Neural cell (in vitro differentiated cells): ENCODE measurements around the gene OR8A1. TPM values are rescaled to one million over a fixed set of nuclear protein-coding genes. Genes with fewer than 3 reads are reported as not detected.

ENCODE experiments used
- H2AFZ ChIP-seq: fragments of 200-600, 300-800 bp; sonication (generic), shearing (Covaris generic); 2 replicates; pipeline ENCODE4 v1.6.0; 2014; ENCODE audit warnings: low read depth, mild to moderate bottlenecking, antibody characterized with exemption, low read length, moderate library complexity
- H3F3A ChIP-seq: fragments of 200-600 bp; shearing (Covaris generic); 2 replicates; pipeline ENCODE4 v1.6.1; 2016; ENCODE audit warnings: mild to moderate bottlenecking, moderate library complexity, mixed read lengths, antibody characterized with exemption, low read length; ENCODE audit not compliant: insufficient read depth, poor library complexity, severe bottlenecking
- H3K27ac ChIP-seq: fragments of 200-600, 300-800 bp; sonication (generic), shearing (Covaris generic); 2 replicates; pipeline ENCODE4 v1.5.1; 2014; ENCODE audit warnings: mild to moderate bottlenecking, low read length, moderate library complexity
- H3K27me3 ChIP-seq: fragments of 300-800, 200-600 bp; sonication (generic), shearing (Covaris generic); 2 replicates; pipeline ENCODE4 v1.6.0; 2014; ENCODE audit warnings: mild to moderate bottlenecking, low read depth, low read length, moderate library complexity; ENCODE audit not compliant: insufficient read depth
- H3K36me3 ChIP-seq: fragments of 300-800, 200-600 bp; sonication (generic), shearing (Covaris generic); 2 replicates; pipeline ENCODE4 v1.5.1; 2014; ENCODE audit warnings: mild to moderate bottlenecking, antibody characterized with exemption, low read length, moderate library complexity; ENCODE audit not compliant: insufficient read depth
- H3K4me2 ChIP-seq: fragments of 300-800, 200-600 bp; sonication (generic), shearing (Covaris generic); 2 replicates; pipeline ENCODE4 v1.6.0; 2014; ENCODE audit warnings: mild to moderate bottlenecking, low read length
- H3K4me3 ChIP-seq: fragments of 300-800, 200-600 bp; sonication (generic), shearing (Covaris generic); 2 replicates; pipeline ENCODE4 v1.5.1; 2014; ENCODE audit warnings: mild to moderate bottlenecking, low read length, moderate library complexity
- H3K79me2 ChIP-seq: fragments of 200-600 bp; shearing (Covaris generic); replicated peaks from 2 replicates; pipeline ENCODE4 v1.6.0; 2014; ENCODE audit warnings: mild to moderate bottlenecking, low read length, moderate library complexity; ENCODE audit not compliant: insufficient read depth
- H3K9ac ChIP-seq: fragments of 300-800, 200-600 bp; sonication (generic), shearing (Covaris generic); 2 replicates; pipeline ENCODE4 v1.6.1; 2016; ENCODE audit warnings: mild to moderate bottlenecking, low read length, mixed read lengths
- H3K9me2 ChIP-seq: fragments of 200-600 bp; shearing (Covaris generic); 2 replicates; pipeline ENCODE4 v1.6.1; 2016; ENCODE audit warnings: mild to moderate bottlenecking, low read length, mixed read lengths; ENCODE audit not compliant: insufficient read depth
- H3K9me3 ChIP-seq: fragments of 200-600, 300-800 bp; sonication (generic), shearing (Covaris generic); 2 replicates; pipeline ENCODE4 v1.6.1; 2016; ENCODE audit warnings: mild to moderate bottlenecking, mixed run types, low read length, moderate library complexity, mixed read lengths
- H4K20me1 ChIP-seq: fragments of 200-600 bp; shearing (Covaris generic); 2 replicates; pipeline ENCODE4 v1.6.1; 2016; ENCODE audit warnings: mild to moderate bottlenecking, mixed run types; ENCODE audit not compliant: insufficient read depth
- EP300 ChIP-seq: fragments of 450-650 bp; conservative IDR thresholded peaks from 2 replicates; pipeline ENCODE4 v1.6.1; 2014; ENCODE audit warnings: antibody characterized with exemption, mild to moderate bottlenecking, moderate library complexity; ENCODE audit not compliant: poor library complexity, severe bottlenecking
- EZH2 ChIP-seq: fragments of 200-600, 300-800 bp; shearing (Covaris generic), sonication (generic); IDR thresholded peaks from 2 replicates; pipeline ENCODE4 v1.6.1; 2014; ENCODE audit warnings: antibody characterized with exemption, low read length, borderline replicate concordance, mild to moderate bottlenecking; ENCODE audit not compliant: insufficient read depth, poor library complexity, severe bottlenecking
- MXI1 ChIP-seq: fragments of 450-650 bp; conservative IDR thresholded peaks from 2 replicates; pipeline ENCODE4 v1.6.1; 2014; ENCODE audit warnings: antibody characterized with exemption, mild to moderate bottlenecking; ENCODE audit not compliant: poor library complexity, severe bottlenecking
- POLR2AphosphoS5 ChIP-seq: IDR thresholded peaks from 2 replicates; pipeline ENCODE4 v1.6.1; 2012
- RAD21 ChIP-seq: fragments of 450-650 bp; conservative IDR thresholded peaks from 2 replicates; pipeline ENCODE4 v1.6.1; 2014; ENCODE audit warnings: antibody characterized with exemption, mild to moderate bottlenecking, moderate library complexity
- REST ChIP-seq: IDR thresholded peaks from 2 replicates; pipeline ENCODE4 v1.6.1; 2012; ENCODE audit warnings: borderline replicate concordance
- SMC3 ChIP-seq: fragments of 450-650 bp; conservative IDR thresholded peaks from 2 replicates; pipeline ENCODE4 v1.6.1; 2014; ENCODE audit warnings: antibody characterized with exemption, mild to moderate bottlenecking, moderate library complexity; ENCODE audit not compliant: poor library complexity
- TAF1 ChIP-seq: IDR thresholded peaks from 2 replicates; pipeline ENCODE4 v1.6.1; 2012; ENCODE audit warnings: low read depth
- polyA plus RNA-seq: library from polyadenylated mRNA; depleted of rRNA; stranded (reverse); fragments of >200 nt; gene quantifications from 2 replicates; pipeline ENCODE4 v1.2.3, GENCODE V29; 2014
- TF ChIP-seq, protein P1 (sequence below): fragments of 450-650 bp; IDR thresholded peaks from 2 replicates; pipeline ENCODE4 v1.5.1; 2014; ENCODE audit warnings: antibody characterized with exemption, mild to moderate bottlenecking, moderate library complexity; ENCODE audit not compliant: poor library complexity, severe bottlenecking

Gene OR8A1
- polyA plus RNA-seq, 1 donor from 2014 or later, result not detected

- H3K9me2 ChIP-seq, result no peaks in the 10 kb centered on the region
- H2AFZ ChIP-seq, result no peak overlapping the region
- no peak overlapping the region for H3K9ac ChIP-seq
- H4K20me1 ChIP-seq, result no peaks in the 10 kb centered on the region
- no peaks in the 10 kb centered on the region for H3K79me2 ChIP-seq
- H3K4me3 ChIP-seq, result no peak overlapping the region
- no peaks in the 10 kb centered on the region for H3K9me3 ChIP-seq
- H3K36me3 ChIP-seq, result no peaks in the 10 kb centered on the region
- no peak overlapping the region for H3K4me2 ChIP-seq
- H3K27ac ChIP-seq, result no peak overlapping the region
- no peak for TF ChIP-seq EZH2
- TF ChIP-seq EP300, result no peak
- no peak for TF ChIP-seq SMC3
- TF ChIP-seq MXI1, result no peak
- TF ChIP-seq, protein P1, sequence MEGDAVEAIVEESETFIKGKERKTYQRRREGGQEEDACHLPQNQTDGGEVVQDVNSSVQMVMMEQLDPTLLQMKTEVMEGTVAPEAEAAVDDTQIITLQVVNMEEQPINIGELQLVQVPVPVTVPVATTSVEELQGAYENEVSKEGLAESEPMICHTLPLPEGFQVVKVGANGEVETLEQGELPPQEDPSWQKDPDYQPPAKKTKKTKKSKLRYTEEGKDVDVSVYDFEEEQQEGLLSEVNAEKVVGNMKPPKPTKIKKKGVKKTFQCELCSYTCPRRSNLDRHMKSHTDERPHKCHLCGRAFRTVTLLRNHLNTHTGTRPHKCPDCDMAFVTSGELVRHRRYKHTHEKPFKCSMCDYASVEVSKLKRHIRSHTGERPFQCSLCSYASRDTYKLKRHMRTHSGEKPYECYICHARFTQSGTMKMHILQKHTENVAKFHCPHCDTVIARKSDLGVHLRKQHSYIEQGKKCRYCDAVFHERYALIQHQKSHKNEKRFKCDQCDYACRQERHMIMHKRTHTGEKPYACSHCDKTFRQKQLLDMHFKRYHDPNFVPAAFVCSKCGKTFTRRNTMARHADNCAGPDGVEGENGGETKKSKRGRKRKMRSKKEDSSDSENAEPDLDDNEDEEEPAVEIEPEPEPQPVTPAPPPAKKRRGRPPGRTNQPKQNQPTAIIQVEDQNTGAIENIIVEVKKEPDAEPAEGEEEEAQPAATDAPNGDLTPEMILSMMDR, result no peak
- no peak for TF ChIP-seq RAD21
- no peak for TF ChIP-seq POLR2AphosphoS5
- no peak for TF ChIP-seq REST
- TF ChIP-seq TAF1, result no peak
- H3F3A ChIP-seq, result no peaks in the 10 kb centered on the region
- H3K27me3 ChIP-seq, result no peaks in the 10 kb centered on the region
Observed at GRCh38 chr11:124551987-124552386, 17.8 kb upstream of the OR8A1 start.

DNA sequence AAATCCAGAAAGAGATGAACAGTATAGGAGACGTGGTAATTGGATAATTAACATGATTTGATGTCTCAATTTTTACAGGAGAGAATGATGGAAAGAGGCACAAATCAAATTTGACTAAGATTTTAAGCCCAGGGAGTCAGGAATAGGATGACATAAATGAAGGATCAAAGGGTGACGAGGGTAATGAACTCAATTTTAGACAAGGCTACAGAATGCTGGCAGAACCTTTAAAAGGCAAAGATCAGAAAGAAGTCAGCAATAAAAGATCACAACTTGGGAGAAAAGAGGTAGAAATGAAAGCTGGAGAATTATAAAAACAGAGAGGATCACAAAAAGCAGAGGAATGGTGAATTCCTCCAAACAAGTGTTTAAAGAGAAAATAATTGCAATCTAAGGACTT is 13.0 kb upstream of the OR8A1 start:
- H3K4me2 ChIP-seq, result no peak overlapping the region
- H3K4me3 ChIP-seq, result no peak overlapping the region
- H3K9me2 ChIP-seq, result no peaks in the 10 kb centered on the region
- H3K9me3 ChIP-seq, result no peaks in the 10 kb centered on the region
- TF ChIP-seq, protein P1, result no peak
- no peak for TF ChIP-seq REST
- no peak for TF ChIP-seq POLR2AphosphoS5
- no peak for TF ChIP-seq MXI1
- TF ChIP-seq RAD21, result no peak
- TF ChIP-seq SMC3, result no peak
- TF ChIP-seq EP300, result no peak
- TF ChIP-seq EZH2, result no peak
- TF ChIP-seq TAF1, result no peak
- no peaks in the 10 kb centered on the region for H3K79me2 ChIP-seq
- no peaks in the 10 kb centered on the region for H4K20me1 ChIP-seq
- H3K9ac ChIP-seq, result no peak overlapping the region
- H3F3A ChIP-seq, result no peaks in the 10 kb centered on the region
- no peak overlapping the region for H2AFZ ChIP-seq
- no peaks in the 10 kb centered on the region for H3K36me3 ChIP-seq
- no peaks in the 10 kb centered on the region for H3K27me3 ChIP-seq
- no peak overlapping the region for H3K27ac ChIP-seq
